Ishikawa (cell line): Measurements from ENCODE around the gene RNF144B.

Experiments used
- EP300 ChIP-seq: IDR thresholded peaks from 2 replicates; pipeline ENCODE4 v1.6.1; 2012; ENCODE audit warnings: borderline replicate concordance
- RAD21 ChIP-seq: IDR thresholded peaks from 2 replicates; pipeline ENCODE4 v1.6.1; 2012; ENCODE audit warnings: low read depth
- TCF12 ChIP-seq: IDR thresholded peaks from 2 replicates; pipeline ENCODE4 v1.6.1; 2012; ENCODE audit warnings: low read depth
- TF ChIP-seq, protein P1 (sequence below): IDR thresholded peaks from 2 replicates; pipeline ENCODE4 v1.6.1; 2012; ENCODE audit warnings: low read depth, mild to moderate bottlenecking

DNA sequence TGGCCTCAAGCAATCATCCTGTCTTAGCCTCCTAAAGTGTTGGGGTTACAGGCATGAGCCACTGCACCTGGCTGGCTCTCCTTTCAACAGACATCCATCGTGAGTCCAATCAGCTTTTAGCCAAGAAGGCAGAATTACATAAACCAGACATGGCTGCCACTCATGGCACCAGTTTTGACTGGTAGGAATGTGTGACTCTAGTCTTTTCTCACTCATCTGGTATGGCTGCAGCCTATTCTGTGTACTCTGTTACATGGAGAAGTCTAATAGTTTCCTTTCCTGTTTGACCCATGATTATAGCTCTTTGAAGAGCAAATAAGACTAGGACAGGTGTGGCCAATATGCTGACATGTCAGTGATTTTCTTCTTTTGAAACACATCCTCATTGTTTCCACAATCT is 27.0 kb upstream of the RNF144B start:
- TF ChIP-seq EP300 (no peak), TCF12 (no peak), RAD21 (no peak)
- TF ChIP-seq, protein P1, sequence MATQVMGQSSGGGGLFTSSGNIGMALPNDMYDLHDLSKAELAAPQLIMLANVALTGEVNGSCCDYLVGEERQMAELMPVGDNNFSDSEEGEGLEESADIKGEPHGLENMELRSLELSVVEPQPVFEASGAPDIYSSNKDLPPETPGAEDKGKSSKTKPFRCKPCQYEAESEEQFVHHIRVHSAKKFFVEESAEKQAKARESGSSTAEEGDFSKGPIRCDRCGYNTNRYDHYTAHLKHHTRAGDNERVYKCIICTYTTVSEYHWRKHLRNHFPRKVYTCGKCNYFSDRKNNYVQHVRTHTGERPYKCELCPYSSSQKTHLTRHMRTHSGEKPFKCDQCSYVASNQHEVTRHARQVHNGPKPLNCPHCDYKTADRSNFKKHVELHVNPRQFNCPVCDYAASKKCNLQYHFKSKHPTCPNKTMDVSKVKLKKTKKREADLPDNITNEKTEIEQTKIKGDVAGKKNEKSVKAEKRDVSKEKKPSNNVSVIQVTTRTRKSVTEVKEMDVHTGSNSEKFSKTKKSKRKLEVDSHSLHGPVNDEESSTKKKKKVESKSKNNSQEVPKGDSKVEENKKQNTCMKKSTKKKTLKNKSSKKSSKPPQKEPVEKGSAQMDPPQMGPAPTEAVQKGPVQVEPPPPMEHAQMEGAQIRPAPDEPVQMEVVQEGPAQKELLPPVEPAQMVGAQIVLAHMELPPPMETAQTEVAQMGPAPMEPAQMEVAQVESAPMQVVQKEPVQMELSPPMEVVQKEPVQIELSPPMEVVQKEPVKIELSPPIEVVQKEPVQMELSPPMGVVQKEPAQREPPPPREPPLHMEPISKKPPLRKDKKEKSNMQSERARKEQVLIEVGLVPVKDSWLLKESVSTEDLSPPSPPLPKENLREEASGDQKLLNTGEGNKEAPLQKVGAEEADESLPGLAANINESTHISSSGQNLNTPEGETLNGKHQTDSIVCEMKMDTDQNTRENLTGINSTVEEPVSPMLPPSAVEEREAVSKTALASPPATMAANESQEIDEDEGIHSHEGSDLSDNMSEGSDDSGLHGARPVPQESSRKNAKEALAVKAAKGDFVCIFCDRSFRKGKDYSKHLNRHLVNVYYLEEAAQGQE = no peak
